IMR-90 (cell line): Measurements from ENCODE around the gene FRMPD3.

ENCODE experiments used
- CEBPB ChIP-seq: IDR thresholded peaks from 2 replicates; pipeline ENCODE4 v1.6.1; 2012; ENCODE audit warnings: low read depth, low read length, improper control_type of control experiment
- FOS ChIP-seq: fragments of 150-350 bp; IDR thresholded peaks from 2 replicates; pipeline ENCODE4 v1.6.1; 2016; ENCODE audit warnings: low read depth, low read length
- MAFK ChIP-seq: IDR thresholded peaks from 2 replicates; pipeline ENCODE4 v1.6.1; 2012; ENCODE audit warnings: low read depth, low read length, improper control_type of control experiment
- MAZ ChIP-seq: IDR thresholded peaks from 2 replicates; pipeline ENCODE4 v1.6.1; 2012; ENCODE audit warnings: low read depth, mild to moderate bottlenecking, low read length, improper control_type of control experiment, moderate library complexity, borderline replicate concordance
- POLR2A ChIP-seq: IDR thresholded peaks from 2 replicates; pipeline ENCODE4 v1.6.1; 2012; ENCODE audit warnings: mild to moderate bottlenecking, low read depth, low read length
- RAD21 ChIP-seq: IDR thresholded peaks from 2 replicates; pipeline ENCODE4 v1.6.1; 2012; ENCODE audit warnings: low read length, improper control_type of control experiment
- RFX5 ChIP-seq: IDR thresholded peaks from 2 replicates; pipeline ENCODE4 v1.8.0; 2012; ENCODE audit warnings: low read depth, mild to moderate bottlenecking, low read length, moderate library complexity
- SMC3 ChIP-seq: fragments of 150-350 bp; IDR thresholded peaks from 2 replicates; pipeline ENCODE4 v1.6.1; 2016; ENCODE audit warnings: low read depth, mild to moderate bottlenecking, antibody characterized with exemption, low read length, moderate library complexity
- TF ChIP-seq, protein P1 (sequence below): fragments of 150-350 bp; IDR thresholded peaks from 2 replicates; pipeline ENCODE4 v1.6.1; 2017; ENCODE audit warnings: mild to moderate bottlenecking, antibody characterized with exemption, low read length, low read depth
- TF ChIP-seq, protein P2 (sequence below): conservative IDR thresholded peaks from 2 replicates; pipeline ENCODE4 v1.5.1; 2012; ENCODE audit warnings: mild to moderate bottlenecking, low read depth, low read length, improper control_type of control experiment

GRCh38 chrX:107470198-107470597, 20.7 kb downstream of the FRMPD3 start:
- no peak for TF ChIP-seq SMC3
- TF ChIP-seq, protein P1, sequence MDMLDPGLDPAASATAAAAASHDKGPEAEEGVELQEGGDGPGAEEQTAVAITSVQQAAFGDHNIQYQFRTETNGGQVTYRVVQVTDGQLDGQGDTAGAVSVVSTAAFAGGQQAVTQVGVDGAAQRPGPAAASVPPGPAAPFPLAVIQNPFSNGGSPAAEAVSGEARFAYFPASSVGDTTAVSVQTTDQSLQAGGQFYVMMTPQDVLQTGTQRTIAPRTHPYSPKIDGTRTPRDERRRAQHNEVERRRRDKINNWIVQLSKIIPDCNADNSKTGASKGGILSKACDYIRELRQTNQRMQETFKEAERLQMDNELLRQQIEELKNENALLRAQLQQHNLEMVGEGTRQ: no peak
- no peak for TF ChIP-seq MAFK
- TF ChIP-seq, protein P2, sequence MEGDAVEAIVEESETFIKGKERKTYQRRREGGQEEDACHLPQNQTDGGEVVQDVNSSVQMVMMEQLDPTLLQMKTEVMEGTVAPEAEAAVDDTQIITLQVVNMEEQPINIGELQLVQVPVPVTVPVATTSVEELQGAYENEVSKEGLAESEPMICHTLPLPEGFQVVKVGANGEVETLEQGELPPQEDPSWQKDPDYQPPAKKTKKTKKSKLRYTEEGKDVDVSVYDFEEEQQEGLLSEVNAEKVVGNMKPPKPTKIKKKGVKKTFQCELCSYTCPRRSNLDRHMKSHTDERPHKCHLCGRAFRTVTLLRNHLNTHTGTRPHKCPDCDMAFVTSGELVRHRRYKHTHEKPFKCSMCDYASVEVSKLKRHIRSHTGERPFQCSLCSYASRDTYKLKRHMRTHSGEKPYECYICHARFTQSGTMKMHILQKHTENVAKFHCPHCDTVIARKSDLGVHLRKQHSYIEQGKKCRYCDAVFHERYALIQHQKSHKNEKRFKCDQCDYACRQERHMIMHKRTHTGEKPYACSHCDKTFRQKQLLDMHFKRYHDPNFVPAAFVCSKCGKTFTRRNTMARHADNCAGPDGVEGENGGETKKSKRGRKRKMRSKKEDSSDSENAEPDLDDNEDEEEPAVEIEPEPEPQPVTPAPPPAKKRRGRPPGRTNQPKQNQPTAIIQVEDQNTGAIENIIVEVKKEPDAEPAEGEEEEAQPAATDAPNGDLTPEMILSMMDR: no peak
- no peak for TF ChIP-seq RFX5
- TF ChIP-seq POLR2A: no peak
- no peak for TF ChIP-seq RAD21
- no peak for TF ChIP-seq CEBPB
- no peak for TF ChIP-seq MAZ
- TF ChIP-seq FOS: no peak
